Stimulated activated CD4-positive, alpha-beta T cell treated with anti-CD3 and anti-CD28 coated beads, Interleukin-12 subunit alpha, Interleukin-12 subunit beta, amount 100 ng/mL, for 4 hours (primary cell): Measurements from ENCODE around the gene SLC51B.

ENCODE experiments used
- DNase-seq: peaks from one replicate; pipeline ENCODE4 v3.0.0-alpha.2; 2020

Gene SLC51B

DNA sequence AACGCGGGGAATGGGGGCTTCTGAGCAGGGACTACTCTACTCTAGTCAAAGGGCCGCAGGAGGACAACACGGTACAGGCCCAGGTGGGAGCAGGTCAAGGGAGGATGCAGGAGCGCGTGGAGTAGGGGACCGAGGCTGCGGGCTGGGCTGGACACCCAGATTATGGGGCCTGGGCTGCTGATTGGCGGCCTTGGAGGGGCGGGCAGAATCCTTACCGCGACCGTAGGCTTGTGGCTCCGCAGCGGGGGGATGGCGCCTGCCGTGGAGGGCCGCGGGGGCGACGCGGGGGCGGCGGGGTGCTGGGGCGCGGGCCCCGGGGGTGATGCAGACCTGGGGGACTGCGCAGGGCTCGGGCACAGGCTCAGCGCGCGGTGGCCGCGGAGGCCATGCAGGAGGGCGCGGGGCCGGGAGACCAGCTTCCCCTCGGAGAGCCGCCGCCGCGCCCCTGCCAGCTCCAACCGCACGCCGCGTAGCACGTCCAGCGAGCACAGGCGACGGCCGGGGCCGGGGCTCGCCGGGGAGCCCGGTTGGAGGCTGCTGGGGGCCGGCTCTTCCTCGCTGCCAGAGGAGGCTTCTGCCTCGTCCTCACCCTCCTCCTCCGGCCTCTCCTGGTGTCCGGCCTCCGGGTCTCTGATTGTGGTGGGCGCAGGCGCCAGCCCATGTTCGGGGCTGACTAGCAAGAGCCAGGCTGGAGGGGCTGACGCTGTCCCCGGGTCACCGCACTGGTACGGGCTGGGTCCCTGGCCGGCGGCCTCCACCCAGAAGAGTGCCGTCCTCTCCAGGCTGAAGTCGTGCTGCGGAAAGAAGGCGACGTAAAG is 56.9 kb downstream of the SLC51B start:
- no peak for DNase-seq

GRCh38 chr15:65102912-65103311 is 57.7 kb downstream of the SLC51B start:
- DNase-seq = no peak
